ENCODE results near the gene CPXM2. TPM values are rescaled to one million over a fixed set of nuclear protein-coding genes. Genes with fewer than 3 reads are reported as not detected.

Gene CPXM2
- total and polyA plus RNA-seq, 10 of the 15 experiments (the other 5 are each of a cell fraction or from before 2014, with no cell fraction given): 0.08 to 1.1 (median 0.58) TPM

- H2AFZ ChIP-seq (ENCODE audit: control insufficient read depth, low read depth, low read length): no peak overlapping the region
- WGBS (ENCODE audit: insufficient coverage, insufficient replicate concordance, low lambda C conversion rate, missing lambda C conversion rate): 23% methylated on average over 10 of the region's 10 CpGs
- no peak overlapping the region for H3K27ac ChIP-seq (ENCODE audit: control insufficient read depth, insufficient read depth)
- no peak for TF ChIP-seq EED (IDR thresholded peaks at IDR 0.05; ENCODE audit: low read depth)
- no peak for TF ChIP-seq SMC3 (IDR thresholded peaks at IDR 0.05; ENCODE audit: borderline replicate concordance, low read length)
- TF ChIP-seq ZSCAN29 (IDR thresholded peaks at IDR 0.05): no peak
- 0 out of 2 replicates have a peak, but pooled peaks have one; percentile 30 for TF ChIP-seq RAD21 (IDR thresholded peaks at IDR 0.05; ENCODE audit: insufficient read depth, low read depth, low read length)
- no peak for TF ChIP-seq BMI1 (IDR thresholded peaks at IDR 0.05; ENCODE audit: borderline replicate concordance)
- TF ChIP-seq CBX3 (IDR thresholded peaks at IDR 0.05; ENCODE audit: borderline replicate concordance, low read depth): no peak
- TF ChIP-seq CTCF (IDR thresholded peaks at IDR 0.05 in 2 of 3, conservative IDR thresholded peaks at IDR 0.05 in 1 of 3; ENCODE audit: control insufficient read depth in 2 of 3, extremely low read depth in 1 of 3, insufficient read depth in 1 of 3, low read depth in 3 of 3, low read length in 3 of 3): peak in 1 of 3 experiments; percentile 37; a peak in 2 of 6 replicates
- TF ChIP-seq ZNF274 (IDR thresholded peaks at IDR 0.05; ENCODE audit: insufficient read depth, insufficient read length): no peak
- no peak for TF ChIP-seq BACH1 (IDR thresholded peaks at IDR 0.05; ENCODE audit: borderline replicate concordance)
- TF ChIP-seq SUPT20H (IDR thresholded peaks at IDR 0.05; ENCODE audit: borderline replicate concordance, control insufficient read depth, low read depth, low read length): no peak
- TF ChIP-seq KLF5 (IDR thresholded peaks at IDR 0.05; ENCODE audit: partially characterized antibody): no peak
- TF ChIP-seq RELB (IDR thresholded peaks at IDR 0.05; ENCODE audit: low read depth): no peak
- no peak for TF ChIP-seq IRF3 (IDR thresholded peaks at IDR 0.05)
- H4K20me1 ChIP-seq (ENCODE audit: control insufficient read depth, insufficient read depth): no peaks in the 10 kb centered on the region
- CTCF ChIA-PET: interaction anchor here (0.6 to 2.5 kb wide), 4 partner anchors 9 to 224 kb away, joined by 3 to 14 read pairs (median 6); no protein-coding TSS in a partner anchor
- POLR2A ChIA-PET: no interaction called here
- no TSS peak for BruUV-seq (replicated peaks)
- in situ Hi-C loops (cut with MboI): no loop called here
- ATAC-seq (peak; percentile 56), DNase-seq (ENCODE audit: low read depth, low spot score) (no peak), FAIRE-seq (no peak)
- H3K27me3 ChIP-seq (replicated peaks in 1 of 2; ENCODE audit: control insufficient read depth in 2 of 2, insufficient read depth in 2 of 2, low read length in 1 of 2): peaks cover 2% of the 10 kb centered on the region in 2 experiments; a peak in 3 of 4 replicates
- H3K36me3 ChIP-seq (ENCODE audit: control insufficient read depth in 2 of 2, insufficient read depth in 2 of 2, low read length in 1 of 2): no peaks in the 10 kb centered on the region
- no peaks in the 10 kb centered on the region for H3K4me1 ChIP-seq (ENCODE audit: control insufficient read depth, insufficient read depth, low read length)
- no peaks in the 10 kb centered on the region for H3K79me2 ChIP-seq (ENCODE audit: control insufficient read depth, insufficient read depth, low read length)
- SMC1A ChIA-PET (ENCODE audit: uncharacterized antibody, unreplicated experiment): interaction anchor here (1.0 to 2.0 kb wide), 4 partner anchors 9 to 224 kb away, joined by 3 to 8 read pairs (median 5); no protein-coding TSS in a partner anchor
- RAD21 ChIA-PET (ENCODE audit: unreplicated experiment): interaction anchor here (1.4 kb wide), 2 partner anchors 36 to 222 kb away, joined by 3 to 9 read pairs; no protein-coding TSS in a partner anchor
- no peak overlapping the region for H3K4me2 ChIP-seq (ENCODE audit: control insufficient read depth, insufficient read depth)
- H3K4me3 ChIP-seq: no peak overlapping the region
- H3K9ac ChIP-seq (ENCODE audit: control insufficient read depth, insufficient read depth, low read length): no peak overlapping the region
- intact Hi-C loops (cut with micrococcal nuclease; ENCODE audit: unreplicated experiment): loop anchor here (10.0 kb wide), 1 partner anchor 222 kb away; no protein-coding TSS in a partner anchor
- no peaks in the 10 kb centered on the region for H3K9me3 ChIP-seq (replicated peaks; ENCODE audit: control insufficient read depth, insufficient read depth, low read length)
Measured at GRCh38 chr10:123742751-123743440, 148.7 kb downstream of the CPXM2 start.
